Glutamatergic neuron (in vitro differentiated cells): ENCODE measurements around the gene EPN1. TPM values are rescaled to one million over a fixed set of nuclear protein-coding genes. Genes with fewer than 3 reads are reported as not detected.

ENCODE experiments used
- DNase-seq: peaks from one replicate; pipeline ENCODE4 v3.0.0; 2022
- H3K27ac Mint-ChIP-seq: one replicate; pipeline ENCODE4 v1.8.0; 2020; ENCODE audit warnings: mild to moderate bottlenecking, mixed read lengths, inconsistent platforms; ENCODE audit not compliant: unreplicated experiment
- H3K27me3 Mint-ChIP-seq: one replicate; pipeline ENCODE4 v1.8.0; 2020; ENCODE audit warnings: mild to moderate bottlenecking, moderate library complexity, mixed read lengths, inconsistent platforms; ENCODE audit not compliant: unreplicated experiment
- H3K36me3 Mint-ChIP-seq: one replicate; pipeline ENCODE4 v1.8.0; 2020; ENCODE audit warnings: mild to moderate bottlenecking, mixed read lengths, inconsistent platforms; ENCODE audit not compliant: unreplicated experiment
- H3K4me1 Mint-ChIP-seq: one replicate; pipeline ENCODE4 v1.8.0; 2020; ENCODE audit warnings: mild to moderate bottlenecking, low read depth, mixed read lengths, inconsistent platforms; ENCODE audit not compliant: unreplicated experiment
- H3K4me3 Mint-ChIP-seq: one replicate; pipeline ENCODE4 v1.8.0; 2020; ENCODE audit warnings: mild to moderate bottlenecking, mixed read lengths, inconsistent platforms; ENCODE audit not compliant: unreplicated experiment
- H3K9me3 Mint-ChIP-seq: one replicate; pipeline ENCODE4 v1.8.0; 2020; ENCODE audit warnings: mild to moderate bottlenecking, moderate library complexity, mixed read lengths, inconsistent platforms; ENCODE audit not compliant: unreplicated experiment
- total RNA-seq: library from RNA; stranded (reverse); fragmentation: NEBNext Ultra II Directional; extraction: Animal tissue kit (Norgen Biotek cat#: 25700); gene quantifications from one replicate; pipeline ENCODE4 v1.2.1, GENCODE V29; 2021; ENCODE audit not compliant: unreplicated experiment
- TF ChIP-seq, protein P1 (sequence below): fragments of 200-600 bp; sonication (generic); IDR thresholded peaks from one replicate; pipeline ENCODE4 v1.5.0; 2021; ENCODE audit not compliant: partially characterized antibody, unreplicated experiment

Gene EPN1
- total RNA-seq, 1 donor from 2014 or later, result 150 TPM

DNA sequence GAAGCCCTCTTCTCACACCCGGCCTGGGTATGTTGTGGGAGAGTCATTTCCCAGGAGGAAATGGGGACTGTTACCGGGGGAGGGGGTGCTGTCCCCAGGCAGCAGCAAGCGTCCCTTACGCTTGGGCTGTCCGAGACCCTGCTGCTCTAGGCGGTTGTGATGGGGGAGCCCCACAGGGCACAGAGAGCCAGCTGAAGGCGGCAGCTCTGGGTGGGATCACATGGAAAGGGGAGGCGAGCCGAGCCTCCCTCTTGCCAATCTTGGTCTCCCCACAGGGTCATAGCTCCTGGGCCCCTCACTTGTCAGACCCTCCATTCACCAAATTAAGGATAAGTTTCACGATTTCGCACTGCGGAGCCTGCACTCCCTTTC lies 22.0 kb downstream of the EPN1 start:
- Mint-ChIP-seq H3K4me3 (no peak overlapping the region), H3K4me1 (no peaks in the 10 kb centered on the region), H3K9me3 (peaks cover 7% of the 10 kb centered on the region), H3K27ac (no peak overlapping the region), H3K36me3 (peaks cover 4% of the 10 kb centered on the region), H3K27me3 (peaks cover 12% of the 10 kb centered on the region)
- TF ChIP-seq, protein P1, sequence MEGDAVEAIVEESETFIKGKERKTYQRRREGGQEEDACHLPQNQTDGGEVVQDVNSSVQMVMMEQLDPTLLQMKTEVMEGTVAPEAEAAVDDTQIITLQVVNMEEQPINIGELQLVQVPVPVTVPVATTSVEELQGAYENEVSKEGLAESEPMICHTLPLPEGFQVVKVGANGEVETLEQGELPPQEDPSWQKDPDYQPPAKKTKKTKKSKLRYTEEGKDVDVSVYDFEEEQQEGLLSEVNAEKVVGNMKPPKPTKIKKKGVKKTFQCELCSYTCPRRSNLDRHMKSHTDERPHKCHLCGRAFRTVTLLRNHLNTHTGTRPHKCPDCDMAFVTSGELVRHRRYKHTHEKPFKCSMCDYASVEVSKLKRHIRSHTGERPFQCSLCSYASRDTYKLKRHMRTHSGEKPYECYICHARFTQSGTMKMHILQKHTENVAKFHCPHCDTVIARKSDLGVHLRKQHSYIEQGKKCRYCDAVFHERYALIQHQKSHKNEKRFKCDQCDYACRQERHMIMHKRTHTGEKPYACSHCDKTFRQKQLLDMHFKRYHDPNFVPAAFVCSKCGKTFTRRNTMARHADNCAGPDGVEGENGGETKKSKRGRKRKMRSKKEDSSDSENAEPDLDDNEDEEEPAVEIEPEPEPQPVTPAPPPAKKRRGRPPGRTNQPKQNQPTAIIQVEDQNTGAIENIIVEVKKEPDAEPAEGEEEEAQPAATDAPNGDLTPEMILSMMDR, result no peak
- no peak for DNase-seq

DNA sequence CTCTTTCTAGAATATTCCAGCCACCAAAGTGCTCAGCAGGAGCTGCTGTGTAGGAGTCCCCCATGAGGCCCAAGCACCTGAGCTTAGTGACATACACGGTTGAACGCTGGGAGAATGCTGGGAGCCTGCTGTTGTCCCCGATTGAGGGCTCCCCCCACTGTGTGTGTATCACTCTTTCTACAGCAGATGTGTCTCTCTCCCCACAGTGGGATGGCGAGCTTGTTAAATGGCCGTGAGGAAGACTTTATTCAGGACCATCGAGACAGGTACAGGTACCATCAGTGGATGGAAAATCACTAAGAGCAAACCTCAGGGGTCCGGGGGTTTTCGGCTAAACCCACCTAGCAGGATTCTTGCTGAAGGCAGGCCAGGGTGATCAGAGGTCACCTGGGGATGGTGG lies 22.7 kb downstream of the EPN1 start:
- DNase-seq, result no peak
- H3K27ac Mint-ChIP-seq, result no peak overlapping the region
- TF ChIP-seq, protein P1, result no peak
- H3K36me3 Mint-ChIP-seq, result peaks cover 8% of the 10 kb centered on the region
- no peak overlapping the region for H3K4me3 Mint-ChIP-seq
- H3K9me3 Mint-ChIP-seq, result peaks cover 12% of the 10 kb centered on the region
- no peaks in the 10 kb centered on the region for H3K4me1 Mint-ChIP-seq
- H3K27me3 Mint-ChIP-seq, result peaks cover 13% of the 10 kb centered on the region

DNA sequence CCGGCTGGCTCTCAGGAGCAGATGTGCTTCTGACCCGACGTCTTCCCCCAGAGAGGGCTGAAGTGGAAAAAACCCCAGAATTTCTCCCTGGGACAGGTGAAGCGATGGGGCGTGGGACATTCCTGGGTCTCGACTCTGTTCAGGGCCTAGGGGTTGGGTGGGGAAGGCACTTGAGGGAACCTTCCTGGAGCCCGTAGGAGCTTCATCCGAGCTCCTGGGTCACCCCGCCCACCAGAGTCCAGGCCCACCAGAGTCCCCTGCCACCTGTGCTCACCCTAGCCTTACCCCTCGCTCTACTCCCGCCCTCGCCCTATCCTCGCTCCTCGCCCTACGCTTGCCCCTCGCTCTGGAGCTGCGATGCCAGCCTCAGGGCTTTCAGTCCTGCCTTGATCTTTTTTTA lies 23.2 kb downstream of the EPN1 start:
- no peak for DNase-seq
- Mint-ChIP-seq H3K27ac (no peak overlapping the region), H3K27me3 (peaks cover 13% of the 10 kb centered on the region), H3K9me3 (peaks cover 15% of the 10 kb centered on the region), H3K4me1 (no peaks in the 10 kb centered on the region), H3K36me3 (peaks cover 8% of the 10 kb centered on the region), H3K4me3 (no peak overlapping the region)
- TF ChIP-seq, protein P1, result no peak

DNA sequence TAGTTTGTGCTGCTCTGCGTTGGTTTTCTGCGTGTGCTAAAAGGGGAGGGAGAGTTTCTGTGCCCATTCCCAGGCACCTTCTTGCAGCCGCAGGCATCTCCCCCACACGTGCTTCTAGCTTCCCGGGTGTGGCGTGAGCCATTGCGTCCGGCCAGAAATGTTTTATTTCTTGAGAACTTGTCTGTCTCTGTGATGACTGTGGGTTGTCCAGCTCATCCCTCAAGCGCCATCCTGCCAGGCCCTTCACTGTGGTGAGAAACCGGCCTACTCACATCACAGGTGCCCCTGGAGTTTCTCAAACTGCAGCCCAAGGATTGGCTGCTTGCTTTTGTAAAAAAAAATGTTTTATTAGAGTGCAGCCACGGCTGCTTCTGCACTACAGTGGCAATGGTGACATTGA lies 24.2 kb downstream of the EPN1 start:
- peaks cover 17% of the 10 kb centered on the region for H3K27me3 Mint-ChIP-seq
- DNase-seq, result no peak
- H3K27ac Mint-ChIP-seq, result no peak overlapping the region
- TF ChIP-seq, protein P1, result no peak
- peaks cover 11% of the 10 kb centered on the region for H3K36me3 Mint-ChIP-seq
- H3K4me3 Mint-ChIP-seq, result no peak overlapping the region
- H3K9me3 Mint-ChIP-seq, result peaks cover 14% of the 10 kb centered on the region
- H3K4me1 Mint-ChIP-seq, result no peaks in the 10 kb centered on the region

DNA sequence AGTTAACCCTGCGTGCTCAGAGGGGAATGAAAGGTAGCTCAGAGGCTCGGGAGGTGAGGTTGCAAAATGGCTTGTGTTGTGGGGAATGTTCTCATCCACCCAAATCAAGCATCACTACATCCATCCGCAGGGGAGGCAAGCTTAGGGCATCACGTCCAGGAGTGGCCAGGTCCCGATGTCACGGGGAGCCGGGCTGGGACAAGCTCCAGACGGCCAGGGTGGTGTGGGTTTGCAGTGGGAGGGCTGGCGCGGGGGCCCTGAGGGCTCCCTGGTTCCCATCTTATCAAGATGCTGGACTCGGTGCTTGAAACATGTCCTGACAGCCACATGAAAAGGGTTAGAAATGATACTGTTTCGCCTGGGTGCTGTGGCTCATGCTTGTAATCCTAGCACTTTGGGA lies 25.8 kb downstream of the EPN1 start:
- TF ChIP-seq, protein P1, result no peak
- H3K27me3 Mint-ChIP-seq, result peaks cover 21% of the 10 kb centered on the region

More for the DNA sequence above, 25.8 kb downstream of the EPN1 start:
- no peak for DNase-seq
- Mint-ChIP-seq H3K4me3 (no peak overlapping the region), H3K4me1 (no peaks in the 10 kb centered on the region), H3K36me3 (peaks cover 21% of the 10 kb centered on the region), H3K9me3 (peaks cover 19% of the 10 kb centered on the region), H3K27ac (no peak overlapping the region)
